ENCODE results near the gene FRAS1.

Gene FRAS1

GRCh38 chr4:78145008-78145407 lies 87.9 kb downstream of the FRAS1 start:
- Histone ChIP-seq H3K4me1 (ENCODE audit: control insufficient read depth, insufficient read depth, low read length) (peaks cover 20% of the 10 kb centered on the region), H3K4me3 (ENCODE audit: low read depth, low read length) (no peak overlapping the region), H3K27me3 (ENCODE audit: control insufficient read depth, insufficient read depth, low read length) (no peaks in the 10 kb centered on the region), H3K36me3 (ENCODE audit: control insufficient read depth, insufficient read depth, low read length) (no peaks in the 10 kb centered on the region), H3K27ac (ENCODE audit: low read depth, low read length) (no peak overlapping the region), H3K9me3 (ENCODE audit: control insufficient read depth, insufficient read depth, low read length) (no peaks in the 10 kb centered on the region), H3K9ac (ENCODE audit: low read depth, low read length) (no peak overlapping the region)

- Histone ChIP-seq H3K27me3 (ENCODE audit: control insufficient read depth, insufficient read depth, low read length) (no peaks in the 10 kb centered on the region), H3K4me1 (ENCODE audit: control insufficient read depth, insufficient read depth, low read length) (peaks cover 23% of the 10 kb centered on the region), H3K27ac (ENCODE audit: low read depth, low read length) (peak overlapping the region; percentile 12), H3K36me3 (ENCODE audit: control insufficient read depth, insufficient read depth, low read length) (no peaks in the 10 kb centered on the region), H3K4me3 (ENCODE audit: low read depth, low read length) (no peak overlapping the region), H3K9ac (ENCODE audit: low read depth, low read length) (no peak overlapping the region), H3K9me3 (ENCODE audit: control insufficient read depth, insufficient read depth, low read length) (no peaks in the 10 kb centered on the region)
These were observed 88.5 kb downstream of the FRAS1 start for GRCh38 chr4:78145622-78146021.

- H3K4me3 ChIP-seq (ENCODE audit: low read depth, low read length) = no peak overlapping the region
- H3K27me3 ChIP-seq (ENCODE audit: control insufficient read depth, insufficient read depth, low read length) = no peaks in the 10 kb centered on the region
- no peaks in the 10 kb centered on the region for H3K36me3 ChIP-seq (ENCODE audit: control insufficient read depth, insufficient read depth, low read length)
- peaks cover 36% of the 10 kb centered on the region for H3K4me1 ChIP-seq (ENCODE audit: control insufficient read depth, insufficient read depth, low read length)
- H3K9ac ChIP-seq (ENCODE audit: low read depth, low read length) = no peak overlapping the region
- H3K27ac ChIP-seq (ENCODE audit: low read depth, low read length) = peak overlapping the region; percentile 1
- H3K9me3 ChIP-seq (ENCODE audit: control insufficient read depth, insufficient read depth, low read length) = no peaks in the 10 kb centered on the region
These were observed 92.8 kb downstream of the FRAS1 start for GRCh38 chr4:78149751-78150542.

GRCh38 chr4:78150543-78150864 lies 93.4 kb downstream of the FRAS1 start:
- H3K9ac ChIP-seq (ENCODE audit: low read depth, low read length) = no peak overlapping the region
- no peak overlapping the region for H3K4me3 ChIP-seq (ENCODE audit: low read depth, low read length)
- peaks cover 39% of the 10 kb centered on the region for H3K4me1 ChIP-seq (ENCODE audit: control insufficient read depth, insufficient read depth, low read length)
- no peak overlapping the region for H3K27ac ChIP-seq (ENCODE audit: low read depth, low read length)
- H3K36me3 ChIP-seq (ENCODE audit: control insufficient read depth, insufficient read depth, low read length) = no peaks in the 10 kb centered on the region
- H3K9me3 ChIP-seq (ENCODE audit: control insufficient read depth, insufficient read depth, low read length) = no peaks in the 10 kb centered on the region
- H3K27me3 ChIP-seq (ENCODE audit: control insufficient read depth, insufficient read depth, low read length) = no peaks in the 10 kb centered on the region

GRCh38 chr4:78152795-78153194 lies 95.7 kb downstream of the FRAS1 start:
- Histone ChIP-seq H3K9ac (ENCODE audit: low read depth, low read length) (no peak overlapping the region), H3K36me3 (ENCODE audit: control insufficient read depth, insufficient read depth, low read length) (no peaks in the 10 kb centered on the region), H3K4me1 (ENCODE audit: control insufficient read depth, insufficient read depth, low read length) (peaks cover 56% of the 10 kb centered on the region), H3K27me3 (ENCODE audit: control insufficient read depth, insufficient read depth, low read length) (no peaks in the 10 kb centered on the region), H3K9me3 (ENCODE audit: control insufficient read depth, insufficient read depth, low read length) (no peaks in the 10 kb centered on the region), H3K4me3 (ENCODE audit: low read depth, low read length) (no peak overlapping the region), H3K27ac (ENCODE audit: low read depth, low read length) (no peak overlapping the region)

- peaks cover 40% of the 10 kb centered on the region for H3K4me1 ChIP-seq (ENCODE audit: control insufficient read depth, insufficient read depth, low read length)
- no peaks in the 10 kb centered on the region for H3K36me3 ChIP-seq (ENCODE audit: control insufficient read depth, insufficient read depth, low read length)
- no peaks in the 10 kb centered on the region for H3K27me3 ChIP-seq (ENCODE audit: control insufficient read depth, insufficient read depth, low read length)
- H3K9ac ChIP-seq (ENCODE audit: low read depth, low read length) = no peak overlapping the region
- no peaks in the 10 kb centered on the region for H3K9me3 ChIP-seq (ENCODE audit: control insufficient read depth, insufficient read depth, low read length)
- no peak overlapping the region for H3K27ac ChIP-seq (ENCODE audit: low read depth, low read length)
- H3K4me3 ChIP-seq (ENCODE audit: low read depth, low read length) = no peak overlapping the region
These were observed 98.0 kb downstream of the FRAS1 start for GRCh38 chr4:78154972-78155590.

- H3K9ac ChIP-seq (ENCODE audit: low read depth, low read length) = no peak overlapping the region
- H3K27ac ChIP-seq (ENCODE audit: low read depth, low read length) = no peak overlapping the region
- no peaks in the 10 kb centered on the region for H3K27me3 ChIP-seq (ENCODE audit: control insufficient read depth, insufficient read depth, low read length)
- H3K36me3 ChIP-seq (ENCODE audit: control insufficient read depth, insufficient read depth, low read length) = no peaks in the 10 kb centered on the region
- peaks cover 38% of the 10 kb centered on the region for H3K4me1 ChIP-seq (ENCODE audit: control insufficient read depth, insufficient read depth, low read length)
- no peaks in the 10 kb centered on the region for H3K9me3 ChIP-seq (ENCODE audit: control insufficient read depth, insufficient read depth, low read length)
- H3K4me3 ChIP-seq (ENCODE audit: low read depth, low read length) = no peak overlapping the region
These were observed 98.5 kb downstream of the FRAS1 start for GRCh38 chr4:78155616-78156105.

GRCh38 chr4:78156520-78156919 lies 99.4 kb downstream of the FRAS1 start:
- peaks cover 45% of the 10 kb centered on the region for H3K4me1 ChIP-seq (ENCODE audit: control insufficient read depth, insufficient read depth, low read length)
- H3K9ac ChIP-seq (ENCODE audit: low read depth, low read length) = no peak overlapping the region
- H3K27me3 ChIP-seq (ENCODE audit: control insufficient read depth, insufficient read depth, low read length) = no peaks in the 10 kb centered on the region
- H3K4me3 ChIP-seq (ENCODE audit: low read depth, low read length) = no peak overlapping the region
- H3K27ac ChIP-seq (ENCODE audit: low read depth, low read length) = no peak overlapping the region
- no peaks in the 10 kb centered on the region for H3K36me3 ChIP-seq (ENCODE audit: control insufficient read depth, insufficient read depth, low read length)
- no peaks in the 10 kb centered on the region for H3K9me3 ChIP-seq (ENCODE audit: control insufficient read depth, insufficient read depth, low read length)

GRCh38 chr4:78162342-78162741 lies 105.2 kb downstream of the FRAS1 start:
- H3K4me3 ChIP-seq (ENCODE audit: low read depth, low read length) = no peak overlapping the region
- peak overlapping the region; percentile 44 for H3K27ac ChIP-seq (ENCODE audit: low read depth, low read length)
- H3K36me3 ChIP-seq (ENCODE audit: control insufficient read depth, insufficient read depth, low read length) = no peaks in the 10 kb centered on the region
- no peak overlapping the region for H3K9ac ChIP-seq (ENCODE audit: low read depth, low read length)
- H3K27me3 ChIP-seq (ENCODE audit: control insufficient read depth, insufficient read depth, low read length) = no peaks in the 10 kb centered on the region
- H3K4me1 ChIP-seq (ENCODE audit: control insufficient read depth, insufficient read depth, low read length) = peaks cover 34% of the 10 kb centered on the region
- H3K9me3 ChIP-seq (ENCODE audit: control insufficient read depth, insufficient read depth, low read length) = no peaks in the 10 kb centered on the region

- no peaks in the 10 kb centered on the region for H3K36me3 ChIP-seq (ENCODE audit: control insufficient read depth, insufficient read depth, low read length)
- H3K9me3 ChIP-seq (ENCODE audit: control insufficient read depth, insufficient read depth, low read length) = no peaks in the 10 kb centered on the region
- H3K27ac ChIP-seq (ENCODE audit: low read depth, low read length) = peak overlapping the region; percentile 44
- no peaks in the 10 kb centered on the region for H3K27me3 ChIP-seq (ENCODE audit: control insufficient read depth, insufficient read depth, low read length)
- peaks cover 34% of the 10 kb centered on the region for H3K4me1 ChIP-seq (ENCODE audit: control insufficient read depth, insufficient read depth, low read length)
- H3K9ac ChIP-seq (ENCODE audit: low read depth, low read length) = no peak overlapping the region
- H3K4me3 ChIP-seq (ENCODE audit: low read depth, low read length) = no peak overlapping the region
These were observed 105.7 kb downstream of the FRAS1 start for GRCh38 chr4:78162821-78163220.

- Histone ChIP-seq H3K27ac (ENCODE audit: low read depth, low read length) (no peak overlapping the region), H3K36me3 (ENCODE audit: control insufficient read depth, insufficient read depth, low read length) (no peaks in the 10 kb centered on the region), H3K9me3 (ENCODE audit: control insufficient read depth, insufficient read depth, low read length) (no peaks in the 10 kb centered on the region), H3K27me3 (ENCODE audit: control insufficient read depth, insufficient read depth, low read length) (no peaks in the 10 kb centered on the region), H3K9ac (ENCODE audit: low read depth, low read length) (no peak overlapping the region), H3K4me1 (ENCODE audit: control insufficient read depth, insufficient read depth, low read length) (peaks cover 45% of the 10 kb centered on the region), H3K4me3 (ENCODE audit: low read depth, low read length) (no peak overlapping the region)
These were observed 108.6 kb downstream of the FRAS1 start for GRCh38 chr4:78165758-78166157.

All from HUES48 (cell line).